Measurements from ENCODE around the gene STARD5.

STARD5 gene

DNA sequence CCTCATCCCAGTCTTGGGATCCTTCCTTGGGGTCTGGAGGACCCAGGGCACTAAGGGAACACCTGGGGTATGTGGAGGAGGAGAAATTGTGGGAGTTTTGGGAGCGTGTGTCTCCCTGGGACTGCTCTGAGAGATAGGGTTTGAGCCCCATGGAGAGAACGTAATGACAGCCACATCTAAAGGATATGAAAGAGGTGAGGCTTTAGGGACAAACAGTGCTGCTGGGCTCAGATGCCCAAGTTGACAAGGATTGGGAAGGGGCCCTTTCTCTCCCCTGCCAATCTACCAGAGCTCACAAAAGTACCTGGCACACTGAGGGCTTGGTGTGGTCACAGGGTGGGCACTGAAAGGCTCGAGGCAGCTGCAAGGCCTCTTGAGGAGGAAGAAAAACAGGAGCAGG is 13.3 kb upstream of the STARD5 start:
- no peak for DNase-seq (ENCODE audit: low read depth)

GRCh38 chr15:81336568-81336967 is 12.6 kb upstream of the STARD5 start:
- peak; percentile 61 for DNase-seq (ENCODE audit: low read depth)

DNA sequence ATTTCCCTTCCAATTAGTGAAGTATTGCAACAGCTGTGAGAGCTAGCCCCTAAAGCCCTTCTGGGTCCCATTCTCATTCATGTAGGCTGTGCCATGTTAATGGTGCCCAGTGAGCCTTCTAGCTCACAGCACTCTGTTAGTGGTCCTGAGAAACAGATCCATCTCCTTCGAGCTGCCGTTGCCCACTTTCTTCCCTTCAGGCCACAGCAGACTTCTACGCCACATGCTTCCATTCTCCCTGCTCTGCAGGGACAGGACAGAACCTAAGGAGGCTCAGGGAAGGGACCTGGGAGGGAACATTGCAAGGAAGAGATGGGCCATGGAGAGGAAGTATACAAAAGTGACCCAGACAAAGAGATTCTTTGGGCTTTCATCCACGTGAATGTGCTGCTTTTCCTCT is 11.7 kb upstream of the STARD5 start:
- DNase-seq (ENCODE audit: low read depth): no peak

DNA sequence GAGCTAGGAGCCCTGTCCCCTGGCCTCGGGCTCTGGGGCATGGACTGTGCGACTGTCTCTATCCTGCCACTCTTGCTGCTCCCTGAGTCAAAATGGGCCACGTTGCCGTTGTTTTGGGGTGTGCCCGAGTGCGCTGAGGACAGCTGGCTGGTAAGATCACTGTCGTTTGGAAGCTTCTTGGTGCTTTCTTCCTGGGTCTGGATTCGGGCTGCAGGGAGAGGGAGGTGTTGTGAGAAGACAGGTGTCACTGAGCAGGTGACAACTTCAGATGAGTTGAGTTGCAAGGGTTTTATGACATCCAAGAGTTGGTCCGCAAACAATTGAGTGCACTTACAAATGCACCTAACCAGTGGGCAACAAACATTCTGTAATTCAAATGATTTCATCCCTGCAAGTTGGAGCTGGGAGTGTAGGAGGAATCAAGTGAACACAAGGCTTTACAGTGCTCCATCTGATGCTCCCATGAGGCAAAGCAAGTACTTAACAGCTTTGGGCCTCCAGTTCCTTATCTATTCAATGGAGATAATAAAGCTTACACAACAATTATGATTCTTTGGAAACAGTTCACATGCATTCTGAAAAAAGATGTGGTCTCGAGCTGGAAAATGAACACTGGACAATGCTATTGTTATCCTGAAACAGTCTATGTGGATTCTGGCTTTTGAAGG is 11.0 kb upstream of the STARD5 start:
- DNase-seq (ENCODE audit: low read depth): peak; percentile 96

GRCh38 chr15:81333363-81333762 is 9.4 kb upstream of the STARD5 start:
- no peak for DNase-seq (ENCODE audit: low read depth)

GRCh38 chr15:81332326-81332725 is 8.4 kb upstream of the STARD5 start:
- DNase-seq (ENCODE audit: low read depth): no peak

DNA sequence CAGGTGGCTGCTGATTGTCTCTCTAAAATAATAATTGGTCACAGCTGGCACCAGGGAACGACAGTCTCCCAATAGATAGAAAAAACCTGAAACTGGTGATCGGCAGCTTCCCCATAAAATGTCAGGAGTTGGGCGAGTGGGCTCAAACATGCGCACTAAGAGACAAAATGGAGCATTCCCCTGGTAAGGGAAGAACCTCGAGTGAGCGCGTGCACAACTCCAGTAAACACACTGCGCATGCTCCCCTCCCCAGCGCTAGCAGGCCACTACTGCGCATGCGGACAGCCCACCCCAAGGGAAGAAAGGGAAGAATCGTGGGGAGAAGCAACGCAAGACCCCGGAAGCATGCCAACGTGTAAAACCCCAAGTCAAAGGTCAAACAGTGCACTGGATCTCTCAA is 7.7 kb upstream of the STARD5 start:
- DNase-seq (ENCODE audit: low read depth): no peak

DNA sequence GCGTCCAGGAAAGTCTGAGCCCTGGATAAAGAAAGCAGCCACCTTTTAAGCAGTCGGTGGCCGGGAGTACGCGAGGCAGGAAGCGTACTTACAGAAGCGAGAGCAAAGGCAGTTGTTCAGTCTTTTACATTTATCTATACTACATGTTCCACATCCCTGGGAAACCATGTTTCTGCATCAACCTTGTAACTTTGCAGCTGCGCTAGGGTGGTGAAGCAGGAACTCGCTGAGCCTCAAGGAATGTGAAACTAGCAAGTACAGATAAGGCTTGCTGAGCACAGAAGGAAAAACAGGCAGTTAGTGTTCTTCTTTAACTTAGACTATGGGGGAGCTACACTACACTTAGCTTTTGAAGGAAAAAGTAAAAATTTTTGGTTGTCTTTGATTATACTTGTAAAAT is 7.2 kb upstream of the STARD5 start:
- DNase-seq (ENCODE audit: low read depth): peak; percentile 88

DNA sequence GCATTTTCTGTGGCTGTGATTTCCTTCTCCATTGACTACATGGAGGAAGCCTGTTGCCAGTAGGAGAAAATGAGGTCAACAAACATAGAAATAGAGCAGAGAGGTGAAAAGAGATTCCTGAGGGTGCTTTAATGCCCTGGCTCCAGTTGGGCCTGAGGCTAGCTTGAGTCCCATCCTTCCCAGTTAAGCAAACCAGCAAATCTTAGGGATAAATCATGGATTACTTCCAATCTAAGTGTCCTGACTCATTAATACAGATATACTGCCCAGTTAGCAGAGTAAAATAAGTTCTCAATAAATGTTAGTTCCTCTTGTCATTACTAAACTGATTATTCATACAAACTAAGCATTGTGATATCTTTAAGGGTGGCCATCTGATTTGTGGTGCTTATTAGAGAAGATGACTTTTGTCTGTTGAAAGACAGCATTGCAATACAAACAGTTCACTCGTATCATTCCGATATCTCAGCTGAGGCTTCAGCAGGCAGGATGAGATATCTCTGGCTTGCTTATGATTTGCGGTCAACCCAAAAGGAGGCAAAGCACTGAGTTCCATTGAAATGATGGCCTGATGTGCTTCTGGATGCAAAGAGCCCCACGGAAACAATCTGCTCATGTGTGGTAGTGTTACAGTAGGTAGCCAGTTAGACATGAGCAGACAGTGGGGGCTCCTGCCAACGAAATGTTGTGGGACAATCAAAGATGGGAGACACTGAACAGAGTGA is 6.6 kb upstream of the STARD5 start:
- peak; percentile 88 for DNase-seq (ENCODE audit: low read depth)

GRCh38 chr15:81329446-81329845 is 5.5 kb upstream of the STARD5 start:
- no peak for DNase-seq (ENCODE audit: low read depth)

GRCh38 chr15:81327516-81327915 is 3.6 kb upstream of the STARD5 start:
- peak; percentile 95 for DNase-seq (ENCODE audit: low read depth)

- peak; percentile 16 for DNase-seq (ENCODE audit: low read depth)
Measured at GRCh38 chr15:81326466-81327212, 2.7 kb upstream of the STARD5 start.

DNA sequence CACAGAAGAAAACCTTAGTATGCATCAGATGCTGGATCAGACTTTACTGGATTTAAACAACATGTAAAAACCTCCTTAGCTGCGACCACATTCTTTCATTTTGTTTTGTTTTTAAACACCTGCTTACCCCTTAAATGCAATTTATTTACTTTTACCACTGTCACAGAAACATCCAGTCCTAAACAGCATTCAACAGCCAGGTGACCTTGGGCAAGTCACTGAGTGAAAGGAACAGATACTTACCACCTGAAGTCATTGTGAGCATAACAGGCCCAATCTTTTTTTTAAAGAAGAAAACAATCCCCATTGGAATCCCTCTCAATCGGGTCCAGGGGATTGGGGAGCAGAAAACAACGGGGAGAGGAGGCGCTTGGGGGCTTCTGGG is 390 bp downstream of the STARD5 start:
- DNase-seq (ENCODE audit: low read depth): no peak

DNA sequence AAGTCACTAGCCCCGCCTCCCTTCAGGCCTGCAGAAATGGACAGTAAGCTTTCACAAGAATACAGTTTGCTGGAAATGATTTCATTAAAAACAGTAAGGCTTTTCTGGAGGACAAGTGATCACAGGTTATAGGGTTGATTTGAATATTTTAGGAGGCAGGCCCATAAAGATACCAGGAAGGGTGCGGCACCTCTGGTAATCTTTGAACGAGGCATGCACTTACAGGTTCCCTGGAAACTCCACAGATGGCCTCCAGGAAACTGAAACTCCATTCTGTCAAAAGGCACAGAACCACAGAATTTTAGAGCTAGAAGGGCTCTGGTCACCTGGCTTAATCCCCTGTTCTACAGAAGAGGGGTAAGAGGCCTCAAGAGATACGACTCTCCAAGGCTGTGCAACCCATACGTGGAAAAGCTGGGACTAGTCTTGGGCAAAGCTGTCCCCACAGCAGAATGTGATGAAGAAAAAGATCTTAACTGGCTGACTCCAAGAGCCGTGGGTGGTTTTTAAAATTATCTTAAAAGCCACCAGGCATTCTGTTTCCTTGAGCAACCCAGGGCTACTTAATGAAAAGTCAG is 1.2 kb downstream of the STARD5 start:
- no peak for DNase-seq (ENCODE audit: low read depth)

DNA sequence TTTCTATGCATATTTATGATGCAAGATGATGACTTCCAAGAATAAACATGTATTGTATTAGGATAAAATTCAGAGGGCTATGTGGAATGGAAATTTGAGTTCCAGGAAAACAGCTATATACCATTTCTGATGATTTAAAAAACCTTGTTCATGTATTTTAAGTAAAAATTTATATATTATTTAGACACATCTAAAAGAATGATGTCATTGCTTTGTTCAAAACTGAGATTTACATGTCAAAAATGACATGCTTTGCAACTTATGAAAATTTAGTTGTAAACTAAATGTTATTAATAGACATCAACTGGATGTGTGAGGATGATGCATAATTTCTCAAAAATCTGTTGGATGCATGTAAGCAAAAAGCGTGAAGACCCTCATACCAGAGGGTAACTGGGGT is 2.3 kb downstream of the STARD5 start:
- DNase-seq (ENCODE audit: low read depth): no peak

GRCh38 chr15:81317642-81318017 is 6.3 kb downstream of the STARD5 start:
- no peak for DNase-seq (ENCODE audit: low read depth)

DNA sequence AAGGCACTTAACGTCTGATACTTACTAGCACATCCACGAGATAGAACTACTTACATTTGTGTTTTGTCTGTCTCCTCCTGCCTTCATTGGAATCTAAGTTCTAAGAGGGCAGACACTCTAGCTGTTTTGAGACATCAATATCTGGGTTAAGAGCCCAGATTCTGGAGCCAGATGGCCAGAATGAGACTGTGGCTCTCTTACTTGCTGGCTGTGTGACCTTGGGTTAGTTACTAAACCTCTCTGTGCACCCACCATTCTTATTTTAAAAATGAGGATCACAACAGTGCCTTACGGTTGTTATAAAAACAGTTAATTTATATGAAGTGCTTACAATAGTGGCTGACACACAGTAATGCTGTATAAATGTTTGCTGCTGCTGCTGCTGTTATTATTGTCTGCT is 7.7 kb downstream of the STARD5 start:
- DNase-seq (ENCODE audit: low read depth): no peak

GRCh38 chr15:81315452-81316175 is 8.3 kb downstream of the STARD5 start:
- no peak for DNase-seq (ENCODE audit: low read depth)

DNA sequence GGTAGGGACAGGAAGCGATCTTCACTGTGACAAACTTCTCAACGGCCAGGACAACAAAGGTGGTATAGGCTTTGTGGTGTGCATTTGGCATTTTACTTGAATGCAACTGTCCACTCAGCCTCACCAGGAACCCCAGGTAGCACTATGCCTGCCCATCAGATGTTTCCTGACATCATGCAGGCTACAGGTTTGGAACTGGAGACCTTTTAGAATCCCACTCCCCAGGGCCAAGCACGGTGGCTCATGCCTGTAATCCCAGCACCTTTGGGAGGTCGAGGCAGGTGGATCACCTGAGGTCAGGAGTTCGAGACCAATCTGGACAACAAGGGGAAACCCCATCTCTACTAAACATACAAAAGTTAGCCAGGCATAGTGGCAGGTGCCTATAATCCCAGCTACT is 9.6 kb downstream of the STARD5 start:
- no peak for DNase-seq (ENCODE audit: low read depth)

- no peak for DNase-seq (ENCODE audit: low read depth)
Measured at GRCh38 chr15:81313686-81314085, 10.3 kb downstream of the STARD5 start.

GRCh38 chr15:81312790-81313543 is 11.0 kb downstream of the STARD5 start:
- DNase-seq (ENCODE audit: low read depth): peak; percentile 99

Measured in amniotic epithelial cell (primary cell).